GM19025 (cell line): Measurements from ENCODE around the gene CEP170B.

ENCODE experiments used
- ATAC-seq: cut with Tn5 transposase; IDR thresholded peaks from one replicate; pipeline ENCODE4 v1.9.1; 2021; ENCODE audit warnings: mild to moderate bottlenecking, low read depth, moderate library complexity; ENCODE audit not compliant: unreplicated experiment

CEP170B gene

DNA sequence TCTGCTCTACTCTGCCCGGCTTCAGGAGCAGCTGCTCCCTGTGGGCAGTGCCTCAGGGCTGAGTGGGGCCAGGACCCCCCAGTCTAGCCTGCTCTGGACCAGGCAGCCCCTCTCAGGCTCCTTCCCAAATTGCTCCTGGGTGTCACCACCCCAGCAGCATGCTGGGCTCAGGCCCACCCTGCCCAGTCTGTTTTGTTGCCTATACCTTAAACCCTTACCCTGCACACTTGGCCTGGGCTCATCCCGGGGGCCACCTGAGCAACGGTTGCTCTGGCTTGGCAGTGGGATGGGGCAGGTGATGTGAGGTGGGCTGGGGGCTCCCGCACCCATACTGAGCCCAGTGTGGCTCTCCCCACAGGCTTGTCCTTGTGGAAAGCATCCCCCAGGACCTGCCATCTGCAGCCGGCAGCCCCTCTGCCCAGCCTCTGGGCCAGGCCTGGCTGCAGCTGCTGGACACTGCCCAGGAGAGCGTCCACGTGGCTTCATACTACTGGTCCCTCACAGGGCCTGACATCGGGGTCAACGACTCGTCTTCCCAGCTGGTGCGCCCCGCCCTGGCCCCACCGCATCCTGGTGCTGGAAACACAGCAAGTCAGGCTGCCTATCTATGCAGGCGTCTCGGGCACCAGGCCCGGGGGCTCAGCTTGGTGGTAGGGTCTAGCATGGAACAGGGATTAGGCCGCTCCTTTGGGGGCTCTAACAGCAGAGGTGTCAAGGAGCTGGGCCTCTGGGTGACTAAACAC lies 63.5 kb downstream of the CEP170B start:
- no peak for ATAC-seq

DNA sequence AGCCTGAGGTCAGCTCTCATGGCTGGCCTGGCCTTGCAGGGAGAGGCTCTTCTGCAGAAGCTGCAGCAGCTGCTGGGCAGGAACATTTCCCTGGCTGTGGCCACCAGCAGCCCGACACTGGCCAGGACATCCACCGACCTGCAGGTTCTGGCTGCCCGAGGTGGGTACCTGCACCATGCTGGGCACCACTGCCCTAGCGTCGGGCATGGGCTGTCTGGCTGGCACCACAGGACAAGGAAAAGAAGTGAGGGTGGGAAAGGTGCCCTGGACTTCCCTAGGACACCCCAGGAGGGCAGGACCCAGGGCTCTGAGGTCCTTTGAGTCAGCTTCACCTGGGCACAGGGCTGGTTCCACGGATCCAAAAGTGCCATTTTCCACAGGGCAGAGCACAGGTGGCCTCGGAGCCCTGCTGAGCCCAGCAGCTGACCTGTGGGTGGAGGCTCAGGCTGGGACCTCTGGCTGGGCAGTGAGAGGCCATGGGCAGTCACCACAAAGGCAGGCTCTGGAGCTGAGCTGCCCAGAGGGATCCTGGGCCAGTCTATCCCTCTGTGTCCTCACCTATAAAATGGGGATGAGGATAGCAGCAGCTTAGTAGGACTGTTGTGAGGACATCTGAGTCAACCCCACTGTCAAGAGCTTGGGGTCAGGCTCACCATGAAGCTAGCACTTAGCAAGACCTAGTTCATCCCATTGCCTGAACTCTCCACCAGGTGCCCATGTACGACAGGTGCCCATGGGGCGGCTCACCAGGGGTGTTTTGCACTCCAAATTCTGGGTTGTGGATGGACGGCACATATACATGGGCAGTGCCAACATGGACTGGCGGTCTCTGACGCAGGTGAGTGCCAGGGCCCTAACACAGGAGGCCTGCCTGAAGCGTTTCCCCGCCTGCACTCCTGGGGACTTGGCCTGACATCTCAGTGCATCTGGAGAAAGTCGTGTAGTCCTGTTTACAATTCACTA lies 64.5 kb downstream of the CEP170B start:
- ATAC-seq: no peak

DNA sequence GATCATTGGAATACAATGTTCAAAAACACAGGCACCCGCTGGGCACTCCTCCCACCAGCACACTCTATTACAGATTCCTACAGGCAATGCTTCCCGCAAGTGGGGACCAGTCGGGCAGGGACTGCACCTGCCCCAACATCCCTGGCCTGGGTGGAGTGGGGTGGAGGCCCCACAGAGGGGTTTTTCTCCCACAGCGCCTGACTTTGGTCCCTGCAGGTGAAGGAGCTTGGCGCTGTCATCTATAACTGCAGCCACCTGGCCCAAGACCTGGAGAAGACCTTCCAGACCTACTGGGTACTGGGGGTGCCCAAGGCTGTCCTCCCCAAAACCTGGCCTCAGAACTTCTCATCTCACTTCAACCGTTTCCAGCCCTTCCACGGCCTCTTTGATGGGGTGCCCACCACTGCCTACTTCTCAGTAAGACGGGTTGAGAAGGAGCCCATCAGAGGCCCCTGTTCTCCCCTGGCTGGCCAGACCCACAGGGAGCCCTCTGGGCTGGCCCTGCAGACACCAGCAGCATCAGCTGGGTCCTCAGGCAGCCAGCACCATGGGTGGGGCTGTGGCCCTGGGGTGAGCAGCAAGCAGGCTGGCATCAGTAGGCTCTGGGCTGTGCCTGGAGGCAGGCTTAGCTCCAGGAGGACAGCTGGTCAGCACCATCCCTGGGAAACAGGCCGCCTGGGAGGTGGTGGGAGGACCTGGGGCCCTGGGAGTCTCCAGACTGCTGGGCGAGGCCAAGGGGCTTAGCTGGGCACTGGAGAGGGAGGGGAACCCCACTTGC lies 65.6 kb downstream of the CEP170B start:
- no peak for ATAC-seq

DNA sequence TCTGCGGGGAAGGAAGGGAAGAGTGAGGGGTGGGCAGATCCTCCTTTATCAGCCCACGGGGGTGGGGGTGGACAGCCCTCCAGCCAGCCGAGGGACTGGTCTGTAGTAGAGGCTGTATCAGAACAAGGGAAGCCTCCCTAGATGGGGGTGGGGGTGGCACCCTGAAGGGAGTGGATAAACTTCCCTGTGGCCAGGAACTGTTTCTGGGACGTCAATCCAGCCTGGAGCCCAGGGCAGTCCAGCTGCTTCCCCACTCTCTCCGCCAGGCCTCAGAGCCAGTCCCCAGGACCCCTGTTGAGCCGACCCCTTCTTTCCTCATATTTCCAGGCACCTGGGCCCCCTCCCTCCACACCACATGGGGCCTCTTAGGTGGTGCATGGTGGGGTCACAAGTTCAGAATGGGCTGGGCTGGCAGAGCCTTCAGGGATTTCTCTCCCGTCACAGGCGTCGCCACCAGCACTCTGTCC lies 66.3 kb downstream of the CEP170B start:
- no peak for ATAC-seq

DNA sequence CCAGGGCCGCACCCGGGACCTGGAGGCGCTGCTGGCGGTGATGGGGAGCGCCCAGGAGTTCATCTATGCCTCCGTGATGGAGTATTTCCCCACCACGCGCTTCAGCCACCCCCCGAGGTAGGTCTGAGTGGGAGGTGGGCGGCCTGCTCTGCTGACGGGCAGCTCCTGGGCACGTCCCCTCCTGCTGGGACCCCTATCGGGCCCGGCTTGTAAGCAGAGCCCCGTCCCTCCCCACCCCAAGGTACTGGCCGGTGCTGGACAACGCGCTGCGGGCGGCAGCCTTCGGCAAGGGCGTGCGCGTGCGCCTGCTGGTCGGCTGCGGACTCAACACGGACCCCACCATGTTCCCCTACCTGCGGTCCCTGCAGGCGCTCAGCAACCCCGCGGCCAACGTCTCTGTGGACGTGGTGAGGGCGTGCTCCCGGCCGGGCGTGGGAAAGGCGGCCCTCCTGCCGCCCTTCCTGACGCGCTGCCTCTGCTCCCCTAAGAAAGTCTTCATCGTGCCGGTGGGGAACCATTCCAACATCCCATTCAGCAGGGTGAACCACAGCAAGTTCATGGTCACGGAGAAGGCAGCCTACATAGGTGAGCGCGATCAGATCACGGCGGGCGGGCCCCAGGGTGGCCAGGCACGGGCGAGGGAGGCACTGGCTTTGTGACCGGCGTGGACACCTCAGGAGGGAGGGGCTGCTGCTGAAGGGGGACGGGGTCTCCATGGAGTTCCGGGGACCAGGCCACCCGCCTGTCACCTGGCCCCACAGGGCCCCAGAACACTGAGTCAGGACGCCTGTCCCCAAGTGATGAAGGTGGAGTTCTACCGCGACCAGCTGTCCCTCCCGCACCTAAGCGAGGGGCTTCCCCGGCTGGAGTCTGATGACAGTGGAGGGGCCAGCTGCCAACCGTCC lies 67.0 kb downstream of the CEP170B start:
- no peak for ATAC-seq

DNA sequence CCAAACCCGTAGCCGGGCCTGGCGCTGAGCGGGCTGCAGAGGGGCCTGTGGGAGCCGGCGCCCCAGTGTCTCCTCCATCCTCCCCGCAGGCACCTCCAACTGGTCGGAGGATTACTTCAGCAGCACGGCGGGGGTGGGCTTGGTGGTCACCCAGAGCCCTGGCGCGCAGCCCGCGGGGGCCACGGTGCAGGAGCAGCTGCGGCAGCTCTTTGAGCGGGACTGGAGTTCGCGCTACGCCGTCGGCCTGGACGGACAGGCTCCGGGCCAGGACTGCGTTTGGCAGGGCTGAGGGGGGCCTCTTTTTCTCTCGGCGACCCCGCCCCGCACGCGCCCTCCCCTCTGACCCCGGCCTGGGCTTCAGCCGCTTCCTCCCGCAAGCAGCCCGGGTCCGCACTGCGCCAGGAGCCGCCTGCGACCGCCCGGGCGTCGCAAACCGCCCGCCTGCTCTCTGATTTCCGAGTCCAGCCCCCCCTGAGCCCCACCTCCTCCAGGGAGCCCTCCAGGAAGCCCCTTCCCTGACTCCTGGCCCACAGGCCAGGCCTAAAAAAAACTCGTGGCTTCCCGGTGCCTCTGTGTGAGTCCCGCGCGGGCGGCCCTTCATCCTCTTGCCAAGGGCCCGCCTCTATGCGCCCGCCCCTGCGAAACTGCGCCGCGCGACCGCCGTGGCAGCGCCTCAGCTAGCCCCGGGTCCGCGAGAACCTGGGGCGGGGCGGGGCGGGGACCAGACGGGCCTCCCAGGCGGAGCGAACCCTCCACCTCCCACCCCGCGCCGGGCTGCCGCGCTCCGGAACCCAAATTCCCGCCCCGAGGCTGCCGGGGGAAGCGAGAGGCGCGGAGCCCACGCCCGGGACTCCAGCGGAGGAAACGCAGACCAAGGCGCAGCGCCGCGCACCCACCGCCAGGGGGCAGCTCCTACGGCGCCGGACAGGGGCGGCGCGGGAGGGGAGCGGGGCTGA lies 67.9 kb downstream of the CEP170B start:
- no peak for ATAC-seq

DNA sequence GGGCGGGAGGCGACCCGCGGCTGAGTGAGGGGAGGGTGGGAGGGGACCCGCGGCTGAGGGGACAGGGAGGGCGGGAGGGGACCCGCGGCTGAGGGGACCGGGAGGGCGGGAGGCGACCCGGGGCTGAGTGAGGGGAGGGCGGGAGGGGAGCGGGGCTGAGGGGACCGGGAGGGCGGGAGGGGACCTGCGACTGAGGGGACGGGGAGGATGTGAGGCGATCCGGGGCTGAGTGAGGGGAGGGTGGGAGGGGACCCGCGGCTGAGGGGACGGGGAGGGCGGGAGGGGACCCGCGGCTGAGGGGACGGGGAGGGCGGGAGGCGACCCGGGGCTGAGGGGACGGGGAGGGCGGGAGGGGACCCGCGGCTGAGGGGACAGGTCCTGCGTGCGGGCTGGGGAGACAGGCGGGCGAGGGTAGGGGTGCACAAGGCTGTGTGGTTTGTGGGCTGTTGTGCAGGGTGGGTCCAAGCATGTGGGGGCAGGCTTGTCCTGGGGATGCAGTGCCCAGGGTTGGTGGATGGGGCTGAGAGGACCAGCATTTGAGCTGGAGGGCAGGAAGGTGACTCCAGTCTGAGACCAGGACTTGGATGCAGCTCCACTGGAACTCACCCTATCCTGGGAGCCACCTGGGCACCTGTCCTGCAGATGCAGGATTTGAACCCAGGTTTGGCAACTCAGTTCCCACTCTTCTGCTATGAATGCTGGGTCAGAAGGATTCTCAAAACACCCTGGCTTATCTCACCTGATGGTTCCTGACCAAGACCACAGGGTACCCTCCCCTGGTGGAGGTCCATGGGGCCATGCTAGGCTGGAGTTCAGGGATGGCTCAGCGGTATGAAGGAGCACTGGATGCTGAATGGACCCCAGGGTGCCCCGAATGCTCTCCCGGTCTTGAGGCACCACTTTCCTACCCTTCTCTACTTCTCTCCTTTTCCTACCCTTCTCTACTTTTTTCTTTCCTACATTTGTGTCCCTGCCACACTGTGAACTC lies 69.0 kb downstream of the CEP170B start:
- ATAC-seq: no peak

DNA sequence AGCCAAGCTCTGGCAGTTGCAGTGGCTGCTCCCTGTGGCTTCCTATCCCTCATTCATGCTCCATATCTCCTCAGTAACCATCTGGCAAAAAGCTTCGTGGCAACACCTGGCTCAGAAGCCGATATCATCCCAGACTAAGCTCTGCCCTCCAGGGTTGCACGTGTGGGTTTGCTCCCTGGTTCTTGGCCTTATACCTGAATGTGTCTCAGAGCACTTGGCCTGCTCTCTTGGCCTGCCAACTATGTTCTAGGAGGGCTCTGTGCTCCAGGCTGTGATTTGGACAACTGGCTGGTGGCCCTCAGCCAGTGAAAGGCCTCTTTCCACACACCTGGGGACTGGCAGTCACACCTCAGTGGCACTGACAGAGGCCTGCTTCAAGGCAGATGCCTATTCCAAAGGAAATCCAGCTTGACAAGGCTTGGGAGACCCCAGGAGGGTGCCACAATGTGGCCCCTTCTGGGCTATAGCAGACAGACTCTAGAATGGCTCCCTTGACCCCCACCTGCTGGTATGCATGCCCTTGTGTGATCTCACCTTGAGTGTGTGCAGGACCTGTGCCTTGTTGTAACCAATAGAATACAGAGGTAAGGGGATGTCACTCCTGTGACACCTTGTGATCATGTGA lies 70.1 kb downstream of the CEP170B start:
- no peak for ATAC-seq

DNA sequence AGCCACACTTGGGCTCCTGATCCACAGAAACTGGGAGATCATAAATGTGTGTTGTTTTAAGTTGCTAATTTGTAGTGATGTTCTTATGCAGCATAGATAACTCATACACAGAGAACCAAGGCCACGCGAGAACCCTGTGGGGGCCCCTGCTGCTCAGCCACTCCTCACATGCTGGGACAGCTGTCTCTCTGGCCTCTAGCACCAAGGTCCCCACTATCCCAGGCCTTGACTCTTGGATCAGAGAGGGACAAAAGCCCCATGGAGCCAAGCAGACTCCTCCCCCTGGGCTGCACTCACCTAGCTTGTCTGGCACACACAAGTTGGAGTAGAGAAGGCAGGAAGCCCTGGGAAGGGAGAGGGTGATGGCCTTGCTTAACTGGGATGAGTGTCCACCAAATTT lies 70.9 kb downstream of the CEP170B start:
- no peak for ATAC-seq

DNA sequence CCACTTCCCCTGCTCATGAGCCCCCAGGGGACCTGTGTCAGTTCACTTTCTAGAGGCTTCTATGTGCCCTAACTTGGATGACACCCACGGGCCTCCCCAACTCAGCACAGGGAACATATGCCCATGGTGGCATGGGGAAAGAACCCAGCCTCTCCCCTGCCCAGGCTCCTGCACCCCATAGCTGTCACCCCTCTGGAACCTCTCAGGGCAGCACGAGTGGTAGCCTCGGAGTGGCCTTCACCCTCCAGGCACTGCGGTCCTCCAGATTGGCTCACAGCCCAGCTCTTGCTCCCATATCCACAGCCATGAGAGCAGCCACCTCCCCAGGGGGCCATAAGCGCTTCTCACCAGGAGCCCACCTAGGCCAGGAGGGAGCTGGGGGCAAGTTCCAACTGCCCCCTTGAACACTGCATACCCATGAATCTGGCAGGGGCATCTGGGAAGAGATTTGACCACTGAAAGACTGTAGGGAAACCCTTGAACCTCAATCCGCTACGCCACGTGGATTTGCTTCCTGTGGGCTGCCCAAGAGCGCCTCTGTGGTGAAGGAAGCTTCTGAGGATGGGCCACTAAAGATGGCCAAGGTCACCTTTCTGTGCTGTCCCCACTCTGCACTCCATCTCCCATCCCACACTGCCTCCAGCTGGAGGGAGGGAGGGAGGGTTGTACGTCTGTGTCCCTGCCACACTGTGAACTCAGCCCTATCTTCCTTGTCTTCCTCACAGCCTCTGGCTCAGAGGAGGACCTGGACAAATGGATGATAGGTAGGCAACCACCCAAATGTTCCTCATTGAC lies 71.5 kb downstream of the CEP170B start:
- no peak for ATAC-seq

DNA sequence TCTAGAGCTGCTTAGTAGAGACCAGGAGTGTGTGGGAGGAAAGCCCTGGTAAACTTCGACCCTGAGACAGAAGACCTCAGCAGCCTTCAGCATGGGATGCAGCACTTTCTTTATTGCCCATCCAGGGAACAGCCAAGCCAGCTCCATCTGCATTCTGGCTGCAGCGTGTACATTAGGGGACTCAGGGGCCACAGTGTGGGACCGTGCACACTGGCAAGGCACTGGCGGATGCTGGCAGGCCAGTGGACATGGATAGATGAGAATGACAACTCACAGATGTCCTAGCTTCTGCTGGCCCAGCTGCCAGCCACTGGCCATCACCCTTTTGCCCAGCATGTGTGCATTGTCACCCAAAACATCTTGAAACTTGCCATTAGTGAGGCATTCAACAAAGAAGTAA lies 72.1 kb downstream of the CEP170B start:
- ATAC-seq: no peak

DNA sequence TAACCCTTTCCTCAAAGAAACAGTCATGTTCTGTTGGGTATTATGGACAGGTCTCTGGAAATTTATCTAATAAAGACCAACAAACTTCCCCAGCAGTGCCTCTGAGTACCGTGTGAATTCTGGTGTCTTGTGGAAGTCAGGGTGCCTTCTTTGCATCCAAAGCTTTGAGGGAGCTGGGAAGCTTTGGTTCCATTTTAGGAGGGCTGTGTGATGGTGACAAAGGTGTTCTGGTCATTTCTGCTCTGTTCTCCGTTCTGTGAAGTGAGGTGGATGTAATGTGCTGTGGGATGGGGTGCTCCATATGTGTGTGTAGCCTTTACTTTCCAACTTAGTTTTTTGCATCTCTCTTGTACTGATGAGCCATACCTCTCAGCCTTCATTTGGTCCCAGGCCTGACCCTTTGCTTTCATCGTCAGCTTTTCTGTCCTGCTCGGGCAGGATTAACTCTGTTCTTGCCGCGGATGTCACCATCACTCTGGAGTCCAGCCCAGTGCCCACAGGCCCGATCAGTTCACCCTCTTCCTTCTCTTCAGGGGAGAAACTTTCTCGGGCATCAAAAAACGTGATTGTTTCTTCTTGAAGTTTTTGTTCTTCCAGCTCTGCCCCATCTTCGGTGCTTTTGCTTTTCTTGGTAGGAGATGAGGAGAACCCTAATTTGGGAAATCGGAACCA lies 72.8 kb downstream of the CEP170B start:
- ATAC-seq: no peak

DNA sequence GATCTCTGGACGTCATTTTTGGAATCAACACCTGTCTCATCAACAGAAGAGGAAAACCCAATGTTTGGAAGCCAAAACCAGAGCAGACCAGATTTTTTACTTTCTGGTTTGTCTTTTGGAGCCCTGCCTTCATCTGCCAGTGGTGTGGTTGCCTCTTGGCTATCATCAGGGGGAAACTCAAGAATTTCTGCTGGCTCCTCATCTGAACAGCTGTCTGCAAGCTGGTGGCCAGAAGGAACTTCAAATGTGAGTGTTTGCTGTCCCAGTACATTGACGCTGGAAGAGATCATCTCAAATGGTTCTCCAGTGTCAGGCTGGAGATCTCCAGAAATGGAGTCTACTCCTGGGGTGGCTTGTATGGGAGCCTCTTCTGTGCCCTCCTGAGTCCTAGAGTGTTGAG lies 73.4 kb downstream of the CEP170B start:
- no peak for ATAC-seq

DNA sequence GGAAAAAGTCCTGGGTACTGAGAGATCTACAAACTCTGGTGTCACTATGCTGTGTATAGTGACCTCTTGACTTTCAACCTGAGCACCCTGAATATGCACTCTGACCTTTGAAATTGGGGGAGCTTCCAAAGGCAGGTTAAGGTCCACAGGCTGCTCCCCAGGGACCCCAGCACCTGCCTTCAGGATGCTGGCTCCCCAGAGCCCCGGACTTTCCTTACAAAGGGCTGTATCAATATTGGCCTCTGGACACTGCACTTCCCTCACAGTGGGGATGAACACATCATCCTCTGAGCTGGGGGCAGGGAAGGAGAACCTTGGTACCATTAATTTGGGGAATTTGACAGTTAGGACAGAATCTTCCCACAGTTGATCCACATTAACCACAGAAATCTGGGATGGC lies 73.9 kb downstream of the CEP170B start:
- no peak for ATAC-seq

DNA sequence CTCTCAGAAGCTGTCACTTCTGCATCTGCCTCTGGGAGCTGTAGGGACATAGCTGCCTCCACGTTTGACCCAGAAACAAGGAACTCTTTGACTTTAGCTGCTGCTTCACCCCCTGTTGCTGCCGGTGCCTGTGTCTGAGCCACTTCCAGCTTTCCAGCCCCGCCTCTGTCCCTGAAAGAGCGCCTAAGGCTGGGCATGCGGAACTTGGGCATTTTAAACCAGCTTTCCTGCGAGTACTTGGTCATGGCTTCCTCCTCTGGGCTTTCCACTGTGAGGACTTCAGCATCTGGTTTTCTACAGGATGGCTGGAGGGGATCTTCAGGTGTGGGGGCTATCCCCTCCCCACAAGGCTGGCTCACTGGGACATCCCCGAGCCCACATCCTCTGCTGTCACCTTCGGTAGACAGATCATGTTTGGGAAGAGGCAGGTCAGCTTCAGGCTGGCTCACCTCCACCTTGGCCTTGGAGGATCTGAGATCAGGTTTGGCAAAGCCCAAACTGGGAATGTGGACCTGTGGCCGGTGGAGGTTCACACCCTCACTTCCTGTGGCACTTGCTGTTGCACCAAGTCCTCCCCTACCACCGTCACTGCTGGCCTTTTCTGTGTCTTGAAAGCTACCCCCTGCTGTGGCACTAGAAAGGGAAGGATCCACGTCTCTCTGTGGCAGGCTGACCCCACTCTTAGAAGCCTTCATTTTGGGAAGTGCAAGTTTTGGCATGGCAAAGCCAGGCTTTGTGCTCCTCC lies 74.8 kb downstream of the CEP170B start:
- no peak for ATAC-seq
